Smooth muscle cell (in vitro differentiated cells): Measurements from ENCODE around the gene STIM2. TPM values are rescaled to one million over a fixed set of nuclear protein-coding genes. Genes with fewer than 3 reads are reported as not detected.

Experiments used
- DNase-seq: peaks from one replicate; lab custom pipeline; 2025; ENCODE audit not compliant: unreplicated experiment; lab: John Stamatoyannopoulos, UW
- H2AFZ ChIP-seq: fragments of 200-600 bp; sonication (generic); 2 replicates; pipeline ENCODE4 v1.6.0; 2016; ENCODE audit warnings: antibody characterized with exemption, low read depth, mild to moderate bottlenecking
- H3F3A ChIP-seq: fragments of 200-600 bp; sonication (generic); 2 replicates; pipeline ENCODE4 v1.6.0; 2017; ENCODE audit warnings: antibody characterized with exemption, low read depth
- H3K27ac ChIP-seq: fragments of 200-600 bp; sonication (generic); 2 replicates; pipeline ENCODE4 v1.5.1; 2016; ENCODE audit warnings: low read depth, mild to moderate bottlenecking
- H3K27me3 ChIP-seq: fragments of 200-600 bp; sonication (generic); 2 replicates; pipeline ENCODE4 v1.6.1; 2016; ENCODE audit warnings: low read depth, mild to moderate bottlenecking
- H3K36me3 ChIP-seq: fragments of 200-600 bp; sonication (generic); 2 replicates; pipeline ENCODE4 v1.5.1; 2016; ENCODE audit warnings: low read depth
- H3K4me1 ChIP-seq: fragments of 200-600 bp; sonication (generic); 2 replicates; pipeline ENCODE4 v1.5.1; 2016; ENCODE audit warnings: low read depth
- H3K4me2 ChIP-seq: fragments of 200-600 bp; sonication (generic); 2 replicates; pipeline ENCODE4 v1.6.0; 2016; ENCODE audit warnings: mild to moderate bottlenecking
- H3K4me3 ChIP-seq: fragments of 200-600 bp; sonication (generic); 2 replicates; pipeline ENCODE4 v1.5.1; 2016; ENCODE audit warnings: mild to moderate bottlenecking
- H3K79me2 ChIP-seq: fragments of 200-600 bp; sonication (generic); 2 replicates; pipeline ENCODE4 v1.6.0; 2016; ENCODE audit warnings: low read depth, mild to moderate bottlenecking
- H3K9ac ChIP-seq: fragments of 200-600 bp; sonication (generic); 2 replicates; pipeline ENCODE4 v1.6.0; 2016; ENCODE audit warnings: low read depth
- H3K9me3 ChIP-seq: fragments of 200-600 bp; sonication (generic); replicated peaks from 2 replicates; pipeline ENCODE4 v1.5.1; 2016; ENCODE audit warnings: low read depth
- H4K20me1 ChIP-seq: fragments of 200-600 bp; sonication (generic); 2 replicates; pipeline ENCODE4 v1.6.0; 2016; ENCODE audit warnings: low read depth
- whole genome bisulfite sequencing: methylation state at CpG from one replicate; pipeline ENCODE4 v1.1.7; 2016; ENCODE audit warnings: low lambda C conversion rate; 5-methylcytosine and 5-hydroxymethylcytosine counted together
- polyA plus RNA-seq: library from polyadenylated mRNA; unstranded; fragments of >200 nt; fragmentation: Nextera tagmentation; extraction: Ambion mirVana; gene quantifications from 2 replicates; pipeline ENCODE4 v1.2.1, GENCODE V29; 2016
- total RNA-seq: library from RNA; depleted of rRNA; stranded (reverse); fragments of >200 nt; gene quantifications from 2 replicates; pipeline ENCODE4 v1.2.3, GENCODE V29; 2014
- TF ChIP-seq, protein P1 (sequence below): fragments of 200-600 bp; sonication (generic); IDR thresholded peaks from 2 replicates; pipeline ENCODE4 v1.5.1; 2017; ENCODE audit warnings: borderline replicate concordance, mild to moderate bottlenecking, antibody characterized with exemption; ENCODE audit not compliant: insufficient read depth, poor library complexity, severe bottlenecking

Gene STIM2
- total and polyA plus RNA-seq, 2 experiments from 2014 or later = 31.0 to 69.0 TPM

GRCh38 chr4:26878794-26879391 is 18.3 kb downstream of the STIM2 start:
- Histone ChIP-seq H3K9me3 (no peaks in the 10 kb centered on the region), H3K27me3 (no peaks in the 10 kb centered on the region), H3K27ac (peak overlapping the region; percentile 12), H4K20me1 (peaks cover 57% of the 10 kb centered on the region), H3K36me3 (no peaks in the 10 kb centered on the region), H3F3A (no peaks in the 10 kb centered on the region), H3K4me1 (no peaks in the 10 kb centered on the region), H3K4me2 (no peak overlapping the region), H2AFZ (no peak overlapping the region), H3K4me3 (no peak overlapping the region), H3K9ac (no peak overlapping the region), H3K79me2 (peaks cover 100% of the 10 kb centered on the region)
- no peak for DNase-seq
- TF ChIP-seq, protein P1, sequence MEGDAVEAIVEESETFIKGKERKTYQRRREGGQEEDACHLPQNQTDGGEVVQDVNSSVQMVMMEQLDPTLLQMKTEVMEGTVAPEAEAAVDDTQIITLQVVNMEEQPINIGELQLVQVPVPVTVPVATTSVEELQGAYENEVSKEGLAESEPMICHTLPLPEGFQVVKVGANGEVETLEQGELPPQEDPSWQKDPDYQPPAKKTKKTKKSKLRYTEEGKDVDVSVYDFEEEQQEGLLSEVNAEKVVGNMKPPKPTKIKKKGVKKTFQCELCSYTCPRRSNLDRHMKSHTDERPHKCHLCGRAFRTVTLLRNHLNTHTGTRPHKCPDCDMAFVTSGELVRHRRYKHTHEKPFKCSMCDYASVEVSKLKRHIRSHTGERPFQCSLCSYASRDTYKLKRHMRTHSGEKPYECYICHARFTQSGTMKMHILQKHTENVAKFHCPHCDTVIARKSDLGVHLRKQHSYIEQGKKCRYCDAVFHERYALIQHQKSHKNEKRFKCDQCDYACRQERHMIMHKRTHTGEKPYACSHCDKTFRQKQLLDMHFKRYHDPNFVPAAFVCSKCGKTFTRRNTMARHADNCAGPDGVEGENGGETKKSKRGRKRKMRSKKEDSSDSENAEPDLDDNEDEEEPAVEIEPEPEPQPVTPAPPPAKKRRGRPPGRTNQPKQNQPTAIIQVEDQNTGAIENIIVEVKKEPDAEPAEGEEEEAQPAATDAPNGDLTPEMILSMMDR = no peak
- 79% methylated on average over 5 of the region's 5 CpGs for WGBS

GRCh38 chr4:26879805-26880204 is 19.2 kb downstream of the STIM2 start:
- H3K27me3 ChIP-seq = no peaks in the 10 kb centered on the region
- no peak overlapping the region for H3K27ac ChIP-seq
- H3K9ac ChIP-seq = no peak overlapping the region
- H3K9me3 ChIP-seq = no peaks in the 10 kb centered on the region
- H3K4me2 ChIP-seq = no peak overlapping the region
- peaks cover 66% of the 10 kb centered on the region for H4K20me1 ChIP-seq
- H2AFZ ChIP-seq = no peak overlapping the region
- no peaks in the 10 kb centered on the region for H3F3A ChIP-seq
- peaks cover 100% of the 10 kb centered on the region for H3K79me2 ChIP-seq
- no peaks in the 10 kb centered on the region for H3K36me3 ChIP-seq
- TF ChIP-seq, protein P1 = no peak
- 98% methylated on average over 2 of the region's 2 CpGs for WGBS
- H3K4me3 ChIP-seq = no peak overlapping the region
- no peaks in the 10 kb centered on the region for H3K4me1 ChIP-seq
- DNase-seq = no peak

DNA sequence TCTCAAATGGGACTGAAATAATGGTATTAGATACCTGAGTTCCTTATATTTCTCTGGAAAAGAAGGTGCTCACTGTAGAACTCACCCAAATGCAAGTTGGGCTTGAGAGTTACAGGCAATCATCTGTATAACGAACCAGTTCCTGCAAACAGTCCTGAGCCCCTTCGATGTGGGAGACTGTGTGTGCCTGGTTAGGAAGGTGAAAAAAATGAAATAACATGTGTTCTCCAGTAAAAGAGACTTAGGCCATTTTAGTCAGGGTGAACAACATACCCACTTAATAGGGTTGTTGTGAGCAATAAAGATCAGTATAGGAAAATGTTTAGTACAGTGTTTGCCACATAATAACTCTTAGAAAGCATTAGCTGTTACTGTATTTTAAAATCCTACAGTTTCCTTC is 23.4 kb downstream of the STIM2 start:
- Histone ChIP-seq H3K79me2 (peaks cover 100% of the 10 kb centered on the region), H4K20me1 (peaks cover 88% of the 10 kb centered on the region), H2AFZ (no peak overlapping the region), H3K27ac (no peak overlapping the region), H3K9me3 (no peaks in the 10 kb centered on the region), H3K4me3 (no peak overlapping the region), H3K4me2 (peak overlapping the region; percentile 19), H3K27me3 (no peaks in the 10 kb centered on the region), H3K4me1 (no peaks in the 10 kb centered on the region), H3K36me3 (no peaks in the 10 kb centered on the region), H3K9ac (no peak overlapping the region), H3F3A (no peaks in the 10 kb centered on the region)
- 77% methylated on average over 2 of the region's 2 CpGs for WGBS
- TF ChIP-seq, protein P1 = no peak
- no peak for DNase-seq

- H3K4me1 ChIP-seq = no peaks in the 10 kb centered on the region
- TF ChIP-seq, protein P1 = no peak
- H3K27ac ChIP-seq = no peak overlapping the region
- H3K9me3 ChIP-seq = no peaks in the 10 kb centered on the region
- no peaks in the 10 kb centered on the region for H3K36me3 ChIP-seq
- H3K79me2 ChIP-seq = peaks cover 100% of the 10 kb centered on the region
- no peaks in the 10 kb centered on the region for H3K27me3 ChIP-seq
- peaks cover 93% of the 10 kb centered on the region for H4K20me1 ChIP-seq
- H3F3A ChIP-seq = no peaks in the 10 kb centered on the region
- H2AFZ ChIP-seq = no peak overlapping the region
- no peak for DNase-seq
- H3K4me2 ChIP-seq = peak overlapping the region; percentile 19
- WGBS = 60% methylated on average over 5 of the region's 5 CpGs
- no peak overlapping the region for H3K4me3 ChIP-seq
- H3K9ac ChIP-seq = no peak overlapping the region
These were observed 23.9 kb downstream of the STIM2 start for GRCh38 chr4:26884486-26884988.
